Measurements from ENCODE around the gene MYCN. TPM values are rescaled to one million over a fixed set of nuclear protein-coding genes. Genes with fewer than 3 reads are reported as not detected.

Gene MYCN
- total and polyA plus RNA-seq, 2 donors (not counting 3 experiments of a cell fraction or from before 2014, with no cell fraction given) = 0.47 to 6.8 TPM

DNA sequence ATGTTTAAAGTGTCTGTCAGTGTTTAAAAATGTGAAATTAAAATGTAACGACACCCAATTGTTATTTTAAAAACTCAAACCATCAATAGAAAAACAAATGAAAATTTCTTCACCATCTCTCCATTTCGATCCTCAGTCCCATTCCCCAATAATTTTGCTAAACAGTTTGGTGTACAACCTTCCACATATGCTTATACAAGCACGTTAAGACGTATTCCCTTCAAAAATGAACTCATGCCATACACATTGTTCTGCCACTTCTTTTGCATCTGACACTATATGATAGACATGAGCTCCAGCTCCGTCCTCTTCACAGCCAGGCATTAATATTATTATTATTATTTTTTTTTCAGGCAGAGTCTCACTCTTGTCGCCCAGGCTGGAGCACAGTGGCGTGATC, 14.1 kb upstream of the MYCN start:
- H3K9ac ChIP-seq (replicated peaks; ENCODE audit: extremely low read depth, insufficient read depth, low read length) = no peak overlapping the region
- no peaks in the 10 kb centered on the region for H4K20me1 ChIP-seq (replicated peaks; ENCODE audit: control insufficient read depth, extremely low read depth, insufficient read depth, low read length)
- dilution Hi-C loops (cut with MboI; ENCODE audit: extremely low pct_ligation_motif_present, low sequenced_read_pairs) (no loop called here), intact Hi-C loops (cut with micrococcal nuclease) (no loop called here)
- H3K4me1 ChIP-seq (ENCODE audit: control insufficient read depth, extremely low read depth, insufficient read depth, low read length) = no peaks in the 10 kb centered on the region
- H3K27ac ChIP-seq (ENCODE audit: insufficient read depth, low read depth, low read length) = no peak overlapping the region
- no TSS peak for BruUV-seq (replicated peaks)
- no peaks in the 10 kb centered on the region for H3K9me3 ChIP-seq (replicated peaks; ENCODE audit: control insufficient read depth, insufficient read depth, low read length)
- POLR2A ChIA-PET = no interaction called here
- no peak overlapping the region for H2AFZ ChIP-seq (ENCODE audit: low read depth, low read length)
- no peak overlapping the region for H3K4me3 ChIP-seq (replicated peaks in 1 of 3; ENCODE audit: insufficient read depth in 1 of 3, low read depth in 1 of 3, low read length in 3 of 3)
- H3K79me2 ChIP-seq (ENCODE audit: control insufficient read depth, insufficient read depth, low read length) = no peaks in the 10 kb centered on the region
- H3K27me3 ChIP-seq (ENCODE audit: control insufficient read depth in 2 of 2, insufficient read depth in 2 of 2, low read length in 2 of 2) = no peaks in the 10 kb centered on the region
- TF ChIP-seq FOS (IDR thresholded peaks at IDR 0.05; ENCODE audit: borderline replicate concordance, insufficient read depth, low read length) (no peak), POLR2AphosphoS5 (IDR thresholded peaks at IDR 0.05; ENCODE audit: insufficient read depth, low read depth, low read length) (no peak), EZH2 (IDR thresholded peaks at IDR 0.05; ENCODE audit: borderline replicate concordance, low read depth, low read length, severe bottlenecking) (no peak), JUN (IDR thresholded peaks at IDR 0.05; ENCODE audit: borderline replicate concordance, insufficient read depth, insufficient read length, low read depth) (no peak)
- no peak overlapping the region for H3K4me2 ChIP-seq (ENCODE audit: insufficient read depth, low read length)
- no peaks in the 10 kb centered on the region for H3K9me1 ChIP-seq (replicated peaks; ENCODE audit: control insufficient read depth, extremely low read depth, insufficient read depth, low read length)
- DNase-seq (ENCODE audit: low read depth, low spot score) = no peak
- CTCF ChIA-PET = no interaction called here
- FAIRE-seq = no peak
- no peaks in the 10 kb centered on the region for H3K36me3 ChIP-seq (ENCODE audit: control insufficient read depth in 2 of 2, extremely low read depth in 1 of 2, insufficient read depth in 2 of 2, low read length in 2 of 2)

DNA sequence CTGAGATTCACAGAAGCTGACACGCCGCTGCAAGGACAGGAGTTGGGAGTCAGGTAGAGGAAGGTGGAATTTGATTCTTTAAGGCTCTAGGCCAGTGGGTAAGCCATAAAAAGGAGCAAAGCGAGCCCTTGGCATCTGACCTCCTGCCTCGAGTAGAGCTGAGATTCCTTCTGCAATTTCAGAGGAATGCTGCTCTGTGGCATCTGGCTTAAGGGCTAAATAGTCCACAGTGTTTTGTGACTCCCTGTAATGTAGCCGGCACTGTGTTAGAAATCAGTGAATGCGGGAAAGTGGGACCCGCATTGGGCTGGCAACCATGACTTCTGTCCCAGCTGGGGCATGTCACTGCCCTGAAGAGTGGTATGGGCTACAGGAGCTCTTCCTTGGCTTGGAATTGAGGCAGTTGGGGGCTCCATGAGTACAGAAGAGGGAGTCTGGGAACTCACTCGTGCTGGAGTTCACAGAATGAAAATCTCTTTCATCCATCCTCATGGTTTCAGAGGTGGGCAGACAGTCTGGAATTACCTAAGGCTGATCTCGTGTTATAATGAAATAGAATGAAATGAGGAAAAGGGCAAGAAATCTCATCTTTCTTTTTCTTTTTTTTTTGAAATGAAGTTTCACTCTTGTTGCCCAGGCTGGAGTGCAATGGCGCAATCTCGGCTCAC, 12.7 kb upstream of the MYCN start:
- ChIA-PET CTCF (no interaction called here), POLR2A (no interaction called here)
- Histone ChIP-seq H3K27me3 (ENCODE audit: control insufficient read depth in 2 of 2, insufficient read depth in 2 of 2, low read length in 2 of 2) (no peaks in the 10 kb centered on the region), H3K79me2 (ENCODE audit: control insufficient read depth, insufficient read depth, low read length) (no peaks in the 10 kb centered on the region), H2AFZ (ENCODE audit: low read depth, low read length) (no peak overlapping the region), H3K4me2 (ENCODE audit: insufficient read depth, low read length) (no peak overlapping the region), H3K4me3 (replicated peaks in 1 of 3; ENCODE audit: insufficient read depth in 1 of 3, low read depth in 1 of 3, low read length in 3 of 3) (no peak overlapping the region), H4K20me1 (replicated peaks; ENCODE audit: control insufficient read depth, extremely low read depth, insufficient read depth, low read length) (no peaks in the 10 kb centered on the region), H3K36me3 (ENCODE audit: control insufficient read depth in 2 of 2, extremely low read depth in 1 of 2, insufficient read depth in 2 of 2, low read length in 2 of 2) (no peaks in the 10 kb centered on the region), H3K9ac (replicated peaks; ENCODE audit: extremely low read depth, insufficient read depth, low read length) (no peak overlapping the region), H3K4me1 (ENCODE audit: control insufficient read depth, extremely low read depth, insufficient read depth, low read length) (no peaks in the 10 kb centered on the region), H3K9me3 (replicated peaks; ENCODE audit: control insufficient read depth, insufficient read depth, low read length) (no peaks in the 10 kb centered on the region), H3K9me1 (replicated peaks; ENCODE audit: control insufficient read depth, extremely low read depth, insufficient read depth, low read length) (no peaks in the 10 kb centered on the region), H3K27ac (ENCODE audit: insufficient read depth, low read depth, low read length) (no peak overlapping the region)
- intact Hi-C loops (cut with micrococcal nuclease) = no loop called here
- no TSS peak for BruUV-seq (replicated peaks)
- dilution Hi-C loops (cut with MboI; ENCODE audit: extremely low pct_ligation_motif_present, low sequenced_read_pairs) = no loop called here
- DNase-seq (ENCODE audit: low read depth, low spot score) = no peak
- FAIRE-seq = no peak
- TF ChIP-seq, protein P1, sequence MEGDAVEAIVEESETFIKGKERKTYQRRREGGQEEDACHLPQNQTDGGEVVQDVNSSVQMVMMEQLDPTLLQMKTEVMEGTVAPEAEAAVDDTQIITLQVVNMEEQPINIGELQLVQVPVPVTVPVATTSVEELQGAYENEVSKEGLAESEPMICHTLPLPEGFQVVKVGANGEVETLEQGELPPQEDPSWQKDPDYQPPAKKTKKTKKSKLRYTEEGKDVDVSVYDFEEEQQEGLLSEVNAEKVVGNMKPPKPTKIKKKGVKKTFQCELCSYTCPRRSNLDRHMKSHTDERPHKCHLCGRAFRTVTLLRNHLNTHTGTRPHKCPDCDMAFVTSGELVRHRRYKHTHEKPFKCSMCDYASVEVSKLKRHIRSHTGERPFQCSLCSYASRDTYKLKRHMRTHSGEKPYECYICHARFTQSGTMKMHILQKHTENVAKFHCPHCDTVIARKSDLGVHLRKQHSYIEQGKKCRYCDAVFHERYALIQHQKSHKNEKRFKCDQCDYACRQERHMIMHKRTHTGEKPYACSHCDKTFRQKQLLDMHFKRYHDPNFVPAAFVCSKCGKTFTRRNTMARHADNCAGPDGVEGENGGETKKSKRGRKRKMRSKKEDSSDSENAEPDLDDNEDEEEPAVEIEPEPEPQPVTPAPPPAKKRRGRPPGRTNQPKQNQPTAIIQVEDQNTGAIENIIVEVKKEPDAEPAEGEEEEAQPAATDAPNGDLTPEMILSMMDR (IDR thresholded peaks at IDR 0.05; ENCODE audit: extremely low read depth in 1 of 2, insufficient read depth in 1 of 2, low read depth in 1 of 2, low read length in 2 of 2) = no peak
- TF ChIP-seq POLR2A (IDR thresholded peaks at IDR 0.05; ENCODE audit: low read depth, low read length) (no peak), POLR2AphosphoS5 (IDR thresholded peaks at IDR 0.05; ENCODE audit: insufficient read depth, low read depth, low read length) (no peak), GATA2 (IDR thresholded peaks at IDR 0.05; ENCODE audit: insufficient read depth, insufficient read length, low read depth, low read length) (no peak), MYC (IDR thresholded peaks at IDR 0.05; ENCODE audit: low read depth, low read length) (no peak), JUN (IDR thresholded peaks at IDR 0.05; ENCODE audit: borderline replicate concordance, insufficient read depth, insufficient read length, low read depth) (no peak), FOS (IDR thresholded peaks at IDR 0.05; ENCODE audit: borderline replicate concordance, insufficient read depth, low read length) (no peak), EZH2 (IDR thresholded peaks at IDR 0.05; ENCODE audit: borderline replicate concordance, low read depth, low read length, severe bottlenecking) (no peak)
- TF ChIP-seq, protein P2, sequence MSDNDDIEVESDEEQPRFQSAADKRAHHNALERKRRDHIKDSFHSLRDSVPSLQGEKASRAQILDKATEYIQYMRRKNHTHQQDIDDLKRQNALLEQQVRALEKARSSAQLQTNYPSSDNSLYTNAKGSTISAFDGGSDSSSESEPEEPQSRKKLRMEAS (IDR thresholded peaks at IDR 0.05; ENCODE audit: insufficient read depth, insufficient read length) = no peak

Measured in endothelial cell of umbilical vein (primary cell).